RPMI7951 (cell line): ENCODE results near the gene PALM. TPM values are rescaled to one million over a fixed set of nuclear protein-coding genes. Genes with fewer than 3 reads are reported as not detected.
"Not testable (repeated sequence)": the region's sequence is repeated elsewhere in the genome, so short reads cannot be mapped to it uniquely, and the experiment has no call there.

Experiments used
- DNase-seq: peaks from one replicate; pipeline ENCODE4 v3.0.0-alpha.2; 2012; ENCODE audit warnings: low read depth
- total RNA-seq: library from RNA; depleted of rRNA; stranded (reverse); fragments of >200 nt; shearing (Covaris generic); gene quantifications from 2 replicates; pipeline ENCODE4 v1.2.3, GENCODE V29; 2014

The PALM gene
- total RNA-seq, 1 experiment from 2014 or later, result not detected

- DNase-seq, result peak; percentile 63
Observed at GRCh38 chr19:679418-680286, 29.1 kb upstream of the PALM start.

- DNase-seq, result peak; percentile 95
Observed at GRCh38 chr19:680287-681028, 28.3 kb upstream of the PALM start.

- no peak for DNase-seq
Observed at GRCh38 chr19:681029-682019, 27.4 kb upstream of the PALM start.

GRCh38 chr19:682678-683320, 25.9 kb upstream of the PALM start:
- no peak for DNase-seq

GRCh38 chr19:685454-685931, 23.2 kb upstream of the PALM start:
- no peak for DNase-seq

GRCh38 chr19:686589-687297, 22.0 kb upstream of the PALM start:
- DNase-seq, result no peak

- no peak for DNase-seq
Observed at GRCh38 chr19:687569-688166, 21.1 kb upstream of the PALM start.

- DNase-seq, result no peak
Observed at GRCh38 chr19:688214-688613, 20.5 kb upstream of the PALM start.

- DNase-seq, result no peak
Observed at GRCh38 chr19:688992-689391, 19.7 kb upstream of the PALM start.

- DNase-seq, result no peak
Observed at GRCh38 chr19:690203-690602, 18.5 kb upstream of the PALM start.

GRCh38 chr19:694481-695351, 14.0 kb upstream of the PALM start:
- no peak for DNase-seq

GRCh38 chr19:695352-695949, 13.3 kb upstream of the PALM start, which contains the start of gene PRSS57:
Gene PRSS57 (minus strand): TSS chr19:695452. CDS start chr19:695430, 22 bp downstream.
- no peak for DNase-seq

- DNase-seq, result not testable (repeated sequence)
Observed at GRCh38 chr19:698529-698928, 10.2 kb upstream of the PALM start.

GRCh38 chr19:699885-700284, 8.8 kb upstream of the PALM start:
- DNase-seq, result not testable (repeated sequence)

GRCh38 chr19:702847-703246, 5.9 kb upstream of the PALM start:
- DNase-seq, result not testable (repeated sequence)

- DNase-seq, result no peak
Observed at GRCh38 chr19:703329-703650, 5.4 kb upstream of the PALM start.

GRCh38 chr19:703651-704446, 4.9 kb upstream of the PALM start:
- peak; percentile 23 for DNase-seq

GRCh38 chr19:704447-704741, 4.3 kb upstream of the PALM start:
- no peak for DNase-seq
